ENCODE results near the gene IFT81. TPM values are rescaled to one million over a fixed set of nuclear protein-coding genes. Genes with fewer than 3 reads are reported as not detected.

The IFT81 gene
- total RNA-seq, 1 experiment from 2014 or later, result 15.5 TPM

DNA sequence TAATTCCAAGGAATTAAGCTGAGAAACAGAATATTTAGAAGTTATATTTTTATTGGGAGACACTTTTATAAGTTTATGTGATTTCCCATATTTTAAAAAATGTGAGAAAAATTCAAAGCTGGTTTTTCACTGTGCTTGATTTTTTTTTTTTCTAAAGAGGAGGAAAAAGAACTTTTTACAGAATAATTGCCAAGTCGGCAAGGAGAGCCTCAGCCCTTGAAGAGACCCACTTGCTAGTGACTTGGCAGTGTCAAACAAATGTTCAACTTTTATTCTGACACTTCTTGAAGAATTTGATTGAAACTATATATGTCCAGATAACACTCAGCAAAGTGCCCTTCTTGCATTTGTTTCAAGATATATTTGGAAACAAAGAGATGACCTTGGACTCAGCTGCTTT is 104.6 kb downstream of the IFT81 start:
- ATAC-seq (no peak), DNase-seq (ENCODE audit: low read depth, low spot score) (no peak)
- ChIA-PET POLR2A (no interaction called here), CTCF (no interaction called here)
- Histone ChIP-seq H3K4me3 (ENCODE audit: low read depth in 2 of 2, low read length in 2 of 2) (no peak overlapping the region), H3K27me3 (ENCODE audit: control insufficient read depth, insufficient read depth, low read length) (no peaks in the 10 kb centered on the region), H3K9me3 (ENCODE audit: control insufficient read depth, insufficient read depth, low read depth, low read length) (no peaks in the 10 kb centered on the region), H3K4me1 (ENCODE audit: control insufficient read depth, insufficient read depth, low read length) (no peaks in the 10 kb centered on the region), H3K27ac (ENCODE audit: low read length) (no peak overlapping the region), H3K36me3 (ENCODE audit: control insufficient read depth, insufficient read depth, low read length) (no peaks in the 10 kb centered on the region)
- no TSS peak for BruUV-seq (replicated peaks)
- TF ChIP-seq POLR2AphosphoS5 (IDR thresholded peaks at IDR 0.05; ENCODE audit: low read depth, low read length) (no peak), SIN3A (IDR thresholded peaks at IDR 0.05; ENCODE audit: borderline replicate concordance, insufficient read depth, low read depth, low read length) (no peak), TCF7L2 (IDR thresholded peaks at IDR 0.05; ENCODE audit: low read depth, low read length) (no peak), CTCF (IDR thresholded peaks at IDR 0.05) (no peak)
- TF ChIP-seq, protein P1, sequence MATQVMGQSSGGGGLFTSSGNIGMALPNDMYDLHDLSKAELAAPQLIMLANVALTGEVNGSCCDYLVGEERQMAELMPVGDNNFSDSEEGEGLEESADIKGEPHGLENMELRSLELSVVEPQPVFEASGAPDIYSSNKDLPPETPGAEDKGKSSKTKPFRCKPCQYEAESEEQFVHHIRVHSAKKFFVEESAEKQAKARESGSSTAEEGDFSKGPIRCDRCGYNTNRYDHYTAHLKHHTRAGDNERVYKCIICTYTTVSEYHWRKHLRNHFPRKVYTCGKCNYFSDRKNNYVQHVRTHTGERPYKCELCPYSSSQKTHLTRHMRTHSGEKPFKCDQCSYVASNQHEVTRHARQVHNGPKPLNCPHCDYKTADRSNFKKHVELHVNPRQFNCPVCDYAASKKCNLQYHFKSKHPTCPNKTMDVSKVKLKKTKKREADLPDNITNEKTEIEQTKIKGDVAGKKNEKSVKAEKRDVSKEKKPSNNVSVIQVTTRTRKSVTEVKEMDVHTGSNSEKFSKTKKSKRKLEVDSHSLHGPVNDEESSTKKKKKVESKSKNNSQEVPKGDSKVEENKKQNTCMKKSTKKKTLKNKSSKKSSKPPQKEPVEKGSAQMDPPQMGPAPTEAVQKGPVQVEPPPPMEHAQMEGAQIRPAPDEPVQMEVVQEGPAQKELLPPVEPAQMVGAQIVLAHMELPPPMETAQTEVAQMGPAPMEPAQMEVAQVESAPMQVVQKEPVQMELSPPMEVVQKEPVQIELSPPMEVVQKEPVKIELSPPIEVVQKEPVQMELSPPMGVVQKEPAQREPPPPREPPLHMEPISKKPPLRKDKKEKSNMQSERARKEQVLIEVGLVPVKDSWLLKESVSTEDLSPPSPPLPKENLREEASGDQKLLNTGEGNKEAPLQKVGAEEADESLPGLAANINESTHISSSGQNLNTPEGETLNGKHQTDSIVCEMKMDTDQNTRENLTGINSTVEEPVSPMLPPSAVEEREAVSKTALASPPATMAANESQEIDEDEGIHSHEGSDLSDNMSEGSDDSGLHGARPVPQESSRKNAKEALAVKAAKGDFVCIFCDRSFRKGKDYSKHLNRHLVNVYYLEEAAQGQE (IDR thresholded peaks at IDR 0.05; ENCODE audit: insufficient read depth in 1 of 2, low read depth in 2 of 2, low read length in 1 of 2), result no peak
- intact Hi-C loops (cut with micrococcal nuclease; ENCODE audit: unreplicated experiment) (no loop called here), in situ Hi-C loops (cut with HindIII; ENCODE audit: low pct_unique_long_range_greater_than_20kb, low sequenced_read_pairs) (no loop called here)

DNA sequence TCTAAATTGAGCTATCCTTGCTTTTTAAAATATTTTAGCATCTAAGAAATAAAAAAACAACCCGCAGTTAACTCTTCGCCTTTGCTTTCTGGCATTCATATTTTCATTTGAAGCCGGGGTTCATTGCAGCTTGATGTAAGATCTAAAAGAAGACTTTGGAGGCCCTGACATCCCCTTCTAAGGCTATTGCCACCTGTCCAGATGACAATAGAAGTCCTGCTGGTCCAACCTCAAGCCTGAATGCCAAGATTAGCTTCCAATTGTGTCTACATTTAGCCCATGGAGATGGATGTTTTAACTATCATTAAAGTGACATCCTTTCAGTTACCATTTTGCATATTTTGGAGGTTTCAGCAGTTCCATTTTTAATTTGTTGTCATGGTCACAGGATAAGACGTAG is 105.3 kb downstream of the IFT81 start:
- BruUV-seq (replicated peaks), result no TSS peak
- ChIA-PET POLR2A (interaction anchor here (0.7 kb wide), 1 partner anchor 23 kb away, joined by 18 read pairs; no protein-coding TSS in a partner anchor), CTCF (no interaction called here)
- Histone ChIP-seq H3K4me1 (ENCODE audit: control insufficient read depth, insufficient read depth, low read length) (no peaks in the 10 kb centered on the region), H3K36me3 (ENCODE audit: control insufficient read depth, insufficient read depth, low read length) (no peaks in the 10 kb centered on the region), H3K4me3 (ENCODE audit: low read depth in 2 of 2, low read length in 2 of 2) (no peak overlapping the region), H3K27ac (ENCODE audit: low read length) (no peak overlapping the region), H3K27me3 (ENCODE audit: control insufficient read depth, insufficient read depth, low read length) (no peaks in the 10 kb centered on the region), H3K9me3 (ENCODE audit: control insufficient read depth, insufficient read depth, low read depth, low read length) (no peaks in the 10 kb centered on the region)
- DNase-seq (ENCODE audit: low read depth, low spot score) (no peak), ATAC-seq (no peak)
- TF ChIP-seq TCF7L2 (IDR thresholded peaks at IDR 0.05; ENCODE audit: low read depth, low read length) (no peak), POLR2AphosphoS5 (IDR thresholded peaks at IDR 0.05; ENCODE audit: low read depth, low read length) (no peak), CTCF (IDR thresholded peaks at IDR 0.05) (no peak), SIN3A (IDR thresholded peaks at IDR 0.05; ENCODE audit: borderline replicate concordance, insufficient read depth, low read depth, low read length) (no peak)
- TF ChIP-seq, protein P1 (IDR thresholded peaks at IDR 0.05; ENCODE audit: insufficient read depth in 1 of 2, low read depth in 2 of 2, low read length in 1 of 2), result no peak
- in situ Hi-C loops (cut with HindIII; ENCODE audit: low pct_unique_long_range_greater_than_20kb, low sequenced_read_pairs) (no loop called here), intact Hi-C loops (cut with micrococcal nuclease; ENCODE audit: unreplicated experiment) (no loop called here)

Measured in Panc1 (cell line).